HG02852 (cell line): ENCODE measurements around the gene MAPK8IP1.

ENCODE experiments used
- ATAC-seq: cut with Tn5 transposase; IDR thresholded peaks from one replicate; pipeline ENCODE4 v1.9.1; 2021; ENCODE audit warnings: mild to moderate bottlenecking, moderate library complexity; ENCODE audit not compliant: unreplicated experiment

The MAPK8IP1 gene

GRCh38 chr11:45906965-45907611 lies 21.6 kb downstream of the MAPK8IP1 start, which contains the start of gene FREY1:
TSS of gene FREY1 (minus strand) at chr11:45907271. CDS start at chr11:45907245, 26 bp downstream.
- ATAC-seq, result no peak

- no peak for ATAC-seq
Observed at GRCh38 chr11:45907911-45908370, 22.5 kb downstream of the MAPK8IP1 start.

GRCh38 chr11:45909594-45910475 lies 24.4 kb downstream of the MAPK8IP1 start:
- no peak for ATAC-seq

GRCh38 chr11:45910623-45911022 lies 25.2 kb downstream of the MAPK8IP1 start:
- no peak for ATAC-seq

GRCh38 chr11:45913514-45913913 lies 28.1 kb downstream of the MAPK8IP1 start:
- no peak for ATAC-seq

- ATAC-seq, result no peak
Observed at GRCh38 chr11:45913942-45914635, 28.6 kb downstream of the MAPK8IP1 start.

GRCh38 chr11:45915446-45915845 lies 30.0 kb downstream of the MAPK8IP1 start:
- no peak for ATAC-seq

- ATAC-seq, result peak; percentile 2
Observed at GRCh38 chr11:45917286-45917622, 31.8 kb downstream of the MAPK8IP1 start.

GRCh38 chr11:45917623-45918330 lies 32.3 kb downstream of the MAPK8IP1 start, which contains the start of gene PEX16:
TSS of gene PEX16 (minus strand) at chr11:45917877. CDS start at chr11:45917811, 66 bp downstream.
- ATAC-seq, result peak; percentile 89

GRCh38 chr11:45918331-45918941 lies 33.0 kb downstream of the MAPK8IP1 start:
- peak; percentile 35 for ATAC-seq

- no peak for ATAC-seq
Observed at GRCh38 chr11:45918962-45919675, 33.7 kb downstream of the MAPK8IP1 start.

- ATAC-seq, result no peak
Observed at GRCh38 chr11:45919806-45920530, 34.5 kb downstream of the MAPK8IP1 start.

GRCh38 chr11:45920531-45921477 lies 35.4 kb downstream of the MAPK8IP1 start:
- no peak for ATAC-seq

GRCh38 chr11:45921561-45922424 lies 36.3 kb downstream of the MAPK8IP1 start:
- ATAC-seq, result no peak

GRCh38 chr11:45922425-45923082 lies 37.1 kb downstream of the MAPK8IP1 start, which contains the start of gene LARGE2:
TSS of gene LARGE2 (plus strand) at chr11:45922656. CDS start at chr11:45922883, 227 bp downstream.
- no peak for ATAC-seq
